GM18508 (cell line): ENCODE data around the gene ABHD2.
"Not testable (repeated sequence)": the region's sequence is repeated elsewhere in the genome, so short reads cannot be mapped to it uniquely, and the experiment has no call there.

Experiments used
- ATAC-seq: cut with Tn5 transposase; IDR thresholded peaks from one replicate; pipeline ENCODE4 v1.9.1; 2021; ENCODE audit warnings: moderate number of reproducible peaks; ENCODE audit not compliant: insufficient read depth, unreplicated experiment

Gene ABHD2

DNA sequence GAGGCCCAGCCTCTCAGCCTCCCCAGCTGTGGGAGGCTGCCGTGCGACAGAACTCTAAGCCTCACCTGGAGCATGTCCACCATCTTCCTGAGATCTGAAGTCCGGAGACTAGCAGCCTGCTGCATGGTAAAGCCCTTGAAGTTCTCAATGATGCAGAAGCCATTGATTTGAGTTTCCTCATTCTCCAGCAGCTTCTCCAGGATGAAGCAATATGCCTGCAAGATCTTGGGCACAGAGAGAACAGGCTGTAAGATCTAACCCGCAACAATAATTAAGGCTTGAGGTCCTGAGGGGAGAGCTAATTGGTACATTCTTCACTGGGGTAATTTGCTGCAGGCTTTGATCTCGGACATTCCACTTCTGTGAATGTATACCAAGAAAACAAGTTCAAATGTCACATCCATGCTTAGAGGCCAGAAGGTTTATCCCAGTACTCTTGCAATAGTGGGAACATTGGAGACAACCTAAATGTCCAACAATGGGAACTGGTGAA is 123.5 kb downstream of the ABHD2 start:
- no peak for ATAC-seq

DNA sequence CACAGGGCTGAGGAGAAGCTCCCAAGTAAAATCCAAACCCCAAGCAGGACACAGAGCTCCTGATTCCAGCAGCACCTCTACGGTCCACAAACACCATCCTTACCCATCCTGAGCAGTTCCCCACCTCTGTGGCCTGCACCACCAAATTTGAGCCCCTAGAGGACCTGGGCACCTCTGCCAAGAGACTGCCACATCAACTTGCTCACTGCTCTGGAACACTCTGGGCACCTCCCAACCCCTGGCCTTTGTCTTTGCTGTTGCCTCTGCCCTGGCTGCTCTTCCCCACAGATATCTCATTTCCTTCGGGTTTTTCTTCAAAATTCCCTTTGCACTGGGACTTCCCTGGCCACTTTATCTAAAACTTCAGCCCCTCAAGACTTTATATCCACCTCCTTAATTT is 127.4 kb downstream of the ABHD2 start:
- ATAC-seq: no peak

DNA sequence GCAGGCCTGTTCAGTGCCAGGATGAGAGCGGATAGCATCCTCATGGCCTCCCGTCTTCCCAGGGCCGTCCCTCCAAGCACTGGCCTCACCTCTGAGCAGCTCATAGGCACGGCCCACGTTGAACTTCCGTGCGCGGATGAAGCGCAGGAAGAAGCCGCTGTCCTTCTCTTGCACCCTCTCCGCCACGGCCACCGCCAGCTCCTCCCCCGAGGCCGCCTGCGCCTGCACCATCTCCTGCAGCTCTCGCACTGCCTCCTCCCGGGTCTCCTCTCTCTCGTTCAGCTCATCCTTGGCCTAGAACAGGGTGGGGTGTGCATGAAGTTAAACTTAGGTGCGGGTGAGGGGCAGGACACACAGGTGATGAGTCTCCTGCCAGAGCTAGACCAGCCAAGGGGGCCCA is 128.8 kb downstream of the ABHD2 start:
- no peak for ATAC-seq

DNA sequence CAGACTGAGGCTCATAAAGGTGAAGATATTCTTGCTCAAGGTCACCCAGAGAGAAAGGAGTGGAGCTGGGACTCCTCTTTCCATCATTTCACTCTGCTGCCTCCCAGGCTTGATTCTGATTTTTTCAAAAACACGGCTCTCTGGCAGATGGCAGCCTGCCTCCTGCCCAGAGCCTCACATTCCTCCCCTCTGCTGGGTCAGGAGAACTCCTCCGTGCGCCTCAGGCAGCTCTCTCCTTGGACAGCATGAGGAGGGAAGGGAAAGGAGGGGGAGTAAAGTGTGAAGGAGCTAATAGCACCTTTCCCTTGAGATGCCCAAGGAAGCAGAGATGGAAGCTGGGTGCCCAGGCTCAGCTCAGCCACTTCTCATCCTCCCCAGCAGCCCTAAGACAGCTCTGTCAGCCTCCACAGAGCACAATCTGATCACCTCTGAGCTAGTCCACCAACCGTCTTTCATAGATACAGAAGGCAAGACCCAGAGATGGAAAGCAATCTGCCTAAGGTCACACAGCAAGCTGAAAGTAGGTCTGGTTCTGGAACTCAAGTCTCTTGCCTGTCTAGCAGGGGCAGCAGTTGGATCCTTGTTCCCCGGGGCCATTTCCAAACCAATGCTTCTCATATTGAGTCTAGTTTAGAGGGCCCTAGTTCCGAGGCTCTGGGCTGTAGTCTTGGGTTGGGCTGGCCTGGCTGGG is 129.6 kb downstream of the ABHD2 start:
- ATAC-seq: no peak

DNA sequence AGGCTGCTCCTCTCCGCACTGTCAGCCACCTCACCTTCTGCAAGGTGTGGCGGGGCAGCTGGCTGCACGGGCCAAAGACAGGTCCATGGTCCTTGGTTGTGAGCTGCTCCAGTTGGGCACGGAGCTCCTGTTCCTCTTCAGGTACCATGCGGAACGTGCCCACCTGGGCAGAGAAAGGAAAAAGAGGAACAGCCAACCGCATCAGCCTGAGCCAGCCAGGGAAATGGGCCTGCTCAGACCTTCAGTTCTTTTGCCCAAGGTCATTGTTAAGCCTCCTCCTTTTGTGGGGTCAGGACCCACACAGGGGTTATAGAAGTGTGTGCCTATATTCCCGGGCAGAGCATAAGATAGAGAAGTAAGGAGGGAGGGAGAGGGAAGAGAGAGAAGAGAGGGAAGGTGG is 130.3 kb downstream of the ABHD2 start:
- no peak for ATAC-seq

DNA sequence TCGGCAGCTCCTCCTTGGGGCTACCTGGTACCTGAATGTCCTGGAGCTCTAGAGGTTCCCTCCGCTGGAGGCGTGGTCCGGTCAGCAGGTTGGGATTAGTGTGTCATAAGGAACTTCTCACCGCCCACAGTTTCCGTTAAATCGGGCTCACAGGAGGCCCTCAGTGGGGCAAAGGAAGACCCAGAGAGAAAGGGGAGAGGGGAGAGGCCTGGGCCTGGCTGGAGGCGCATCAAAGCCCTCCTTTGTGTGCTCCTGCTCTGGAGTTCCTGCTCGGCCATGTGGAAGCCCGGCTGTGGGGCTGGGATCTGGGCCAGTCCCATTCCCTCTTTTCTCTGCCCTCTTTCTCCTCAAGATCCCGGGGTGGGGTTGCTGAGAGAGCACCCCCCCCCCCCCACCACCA is 133.3 kb downstream of the ABHD2 start, which contains the start of gene RLBP1:
TSS of gene RLBP1 (minus strand) at position 37 of the 400 bp plus-strand sequence. CDS start 2,604 bp downstream, outside the sequence.
- ATAC-seq: no peak

DNA sequence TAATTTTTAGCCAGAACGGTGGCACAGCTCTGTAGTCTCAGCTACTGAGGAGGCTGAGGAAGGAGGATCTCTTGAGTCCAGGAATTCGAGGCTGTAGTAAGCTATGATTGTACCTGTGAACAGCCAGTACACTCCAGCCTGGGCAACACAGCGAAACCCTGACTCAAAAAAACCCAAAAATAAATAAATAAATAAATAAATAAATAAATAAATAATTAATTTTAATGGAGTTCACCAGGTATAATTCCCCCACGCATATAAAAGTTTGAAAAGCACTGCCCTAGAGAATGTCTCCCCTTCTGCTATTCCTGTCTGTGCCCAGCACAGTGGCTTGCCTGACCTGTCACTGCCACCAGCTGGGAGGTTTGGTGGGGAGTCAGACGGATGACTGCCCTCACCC is 137.3 kb downstream of the ABHD2 start:
- ATAC-seq: no peak

DNA sequence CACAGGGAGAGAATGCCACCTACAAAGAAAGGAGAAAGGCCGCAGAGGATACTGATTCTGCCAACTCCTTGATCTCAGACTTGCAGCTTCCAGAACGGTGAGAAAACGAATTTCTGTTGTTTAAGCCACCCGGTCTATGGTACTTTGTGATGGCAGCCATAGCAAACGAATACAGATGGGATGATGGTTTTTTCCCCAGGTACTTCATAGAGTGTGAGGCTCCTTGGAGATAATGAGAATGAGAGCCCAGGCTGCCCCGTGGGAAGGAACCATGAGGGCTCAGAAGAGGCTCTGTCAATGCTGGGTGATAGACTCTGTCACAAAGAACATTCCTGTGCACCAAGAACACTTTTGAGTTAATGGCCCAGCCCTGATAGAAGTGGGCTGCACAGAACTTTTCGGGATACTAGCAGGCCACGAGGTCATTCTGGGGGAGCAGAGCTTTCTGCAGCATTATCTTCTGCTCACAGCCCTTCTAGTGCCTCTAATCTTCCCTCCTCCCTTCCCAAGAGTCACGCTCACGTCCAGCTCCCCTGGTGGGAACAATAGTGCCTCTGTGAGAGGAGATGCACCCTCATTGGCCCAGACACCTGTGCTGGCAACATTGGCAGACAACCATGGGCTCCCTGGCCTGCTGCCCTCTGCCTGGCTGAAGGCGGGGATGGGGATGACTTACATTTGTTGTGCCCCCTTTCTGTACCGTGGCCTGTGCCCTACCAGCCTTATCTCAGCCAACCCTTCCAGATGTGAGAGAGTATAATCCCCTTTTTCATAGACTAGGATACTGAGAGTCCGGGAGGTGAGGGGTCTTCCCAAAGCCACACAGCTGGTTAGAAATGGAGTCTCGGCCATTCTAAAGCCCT is 138.3 kb downstream of the ABHD2 start:
- ATAC-seq: no peak

DNA sequence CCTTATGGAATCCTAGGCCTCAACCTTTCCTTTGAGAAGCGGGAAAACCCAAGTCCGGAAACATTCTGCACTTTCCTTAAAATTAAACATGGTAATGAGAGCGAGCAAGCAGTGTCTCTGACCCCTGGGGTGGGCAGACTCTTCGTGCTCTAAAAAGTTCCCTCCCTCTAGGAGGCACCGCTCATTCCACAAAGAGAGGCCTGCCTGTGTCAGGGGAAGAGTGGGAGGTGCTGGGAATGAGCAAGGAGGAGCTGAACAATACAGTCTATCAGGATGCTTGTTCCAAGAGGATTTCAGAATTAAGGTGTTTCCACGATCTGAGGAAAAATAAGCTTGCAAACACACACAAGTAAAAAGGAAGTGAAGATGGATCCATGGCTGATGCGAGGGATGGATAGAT is 139.2 kb downstream of the ABHD2 start:
- ATAC-seq: no peak

DNA sequence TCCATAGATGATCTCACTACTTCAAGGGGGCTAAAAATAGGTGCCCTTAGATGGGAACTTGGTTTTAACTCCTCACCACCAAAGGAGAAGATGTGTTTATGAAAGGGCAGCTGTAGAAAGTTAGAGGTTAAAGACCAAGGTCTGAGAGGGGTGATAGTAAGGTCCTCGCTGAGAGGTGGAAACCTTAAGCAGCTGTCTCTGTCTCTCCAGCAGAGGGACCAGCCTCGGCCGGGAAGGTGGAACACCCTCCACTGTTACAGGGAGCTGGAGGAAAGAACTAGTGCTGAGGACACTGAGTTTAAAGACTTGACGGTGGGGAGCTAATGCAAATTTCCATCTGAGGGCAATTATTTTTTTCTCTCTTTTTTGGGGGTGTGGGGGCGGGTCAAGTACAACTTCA is 142.0 kb downstream of the ABHD2 start:
- no peak for ATAC-seq

DNA sequence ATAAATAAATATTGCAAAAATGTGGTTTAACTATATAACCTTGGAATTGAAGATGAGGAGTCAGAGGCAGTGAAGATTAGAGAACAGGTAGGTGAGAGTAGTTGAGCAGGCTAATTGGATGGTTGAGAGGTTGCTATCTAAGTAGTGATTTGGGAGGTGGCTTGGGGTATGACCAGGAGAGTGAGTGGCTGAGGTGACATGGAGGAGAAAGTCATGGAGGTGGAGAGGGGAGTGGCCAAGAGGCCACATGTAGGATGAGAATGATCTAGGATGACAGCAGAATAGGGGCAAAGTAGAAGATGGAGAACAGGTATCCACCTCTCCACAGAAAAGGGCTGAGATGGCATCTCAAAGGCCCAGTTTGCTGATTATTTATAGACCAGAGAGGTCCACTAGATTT is 143.6 kb downstream of the ABHD2 start:
- ATAC-seq: no peak

DNA sequence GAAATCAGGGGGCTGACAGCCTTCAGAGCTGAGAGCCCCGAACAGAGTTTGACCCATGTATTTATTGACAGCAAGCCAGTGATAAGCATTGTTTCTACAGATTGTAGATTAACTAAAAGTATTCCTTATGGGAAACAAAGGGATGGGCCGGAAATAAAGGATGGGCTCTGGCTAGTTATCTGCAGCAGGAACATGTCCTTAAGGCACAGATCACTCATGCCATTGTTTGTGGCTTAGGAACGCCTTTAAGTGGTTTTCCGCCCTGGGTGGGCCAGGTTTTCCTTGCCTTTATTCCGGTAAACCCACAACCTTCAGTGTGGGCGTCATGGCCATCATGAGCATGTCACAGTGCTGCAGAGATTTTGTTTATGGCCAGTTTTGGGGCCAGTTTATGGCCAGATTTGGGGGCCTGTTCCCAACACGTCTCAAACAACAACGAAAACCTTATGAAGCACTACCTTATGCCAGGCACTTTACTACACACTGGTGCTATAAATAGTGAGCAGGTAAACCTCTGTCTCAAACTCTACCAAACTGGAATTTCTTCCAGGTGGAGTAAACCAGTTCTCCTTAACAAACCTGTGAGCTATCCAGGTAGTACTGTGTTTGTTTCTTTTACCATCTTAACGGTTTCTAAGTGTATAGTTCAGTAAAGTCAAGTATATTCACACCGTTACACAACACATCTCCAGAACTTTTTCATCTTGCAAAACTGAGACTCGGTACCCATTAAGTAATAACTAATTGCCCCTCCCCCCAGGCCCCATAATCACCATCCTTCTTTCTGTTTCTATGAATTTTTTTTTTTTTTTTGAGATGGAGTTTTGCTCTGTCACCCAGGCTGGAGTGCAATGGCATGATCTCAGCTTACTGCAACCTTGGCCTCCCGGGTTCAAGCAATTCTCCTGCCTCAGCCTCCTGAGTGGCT is 151.9 kb downstream of the ABHD2 start:
- not testable (repeated sequence) for ATAC-seq

DNA sequence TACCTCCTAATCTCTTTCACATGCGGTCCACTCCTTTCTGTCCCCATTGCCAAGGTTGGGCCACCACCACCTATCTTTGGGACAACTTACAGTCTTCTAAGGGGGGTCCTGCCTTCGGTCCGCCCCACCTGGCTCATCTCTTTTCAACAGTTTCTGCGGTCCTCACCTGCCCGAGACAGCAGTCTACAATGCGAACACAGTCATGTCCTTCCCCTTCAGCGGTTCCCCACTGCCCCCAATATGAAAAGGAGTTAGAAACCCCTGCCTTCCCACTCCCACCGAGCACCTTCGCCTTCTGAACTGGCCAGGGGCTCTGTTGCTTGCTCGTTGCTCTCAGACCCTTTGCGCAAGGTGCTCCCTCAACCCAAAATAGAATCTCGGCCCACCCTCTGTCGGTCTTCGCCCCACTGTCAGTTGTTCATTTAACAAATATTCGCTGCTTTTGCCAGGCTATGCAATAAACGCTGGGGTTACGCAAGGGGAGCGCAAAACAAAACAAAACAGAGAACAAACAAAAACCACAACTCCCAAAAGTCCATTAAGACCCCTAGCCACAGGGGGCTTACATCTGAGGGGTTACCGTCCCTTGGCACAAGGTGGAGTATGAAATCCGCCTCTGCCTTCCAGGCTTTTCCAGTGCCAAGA is 154.9 kb downstream of the ABHD2 start:
- no peak for ATAC-seq

DNA sequence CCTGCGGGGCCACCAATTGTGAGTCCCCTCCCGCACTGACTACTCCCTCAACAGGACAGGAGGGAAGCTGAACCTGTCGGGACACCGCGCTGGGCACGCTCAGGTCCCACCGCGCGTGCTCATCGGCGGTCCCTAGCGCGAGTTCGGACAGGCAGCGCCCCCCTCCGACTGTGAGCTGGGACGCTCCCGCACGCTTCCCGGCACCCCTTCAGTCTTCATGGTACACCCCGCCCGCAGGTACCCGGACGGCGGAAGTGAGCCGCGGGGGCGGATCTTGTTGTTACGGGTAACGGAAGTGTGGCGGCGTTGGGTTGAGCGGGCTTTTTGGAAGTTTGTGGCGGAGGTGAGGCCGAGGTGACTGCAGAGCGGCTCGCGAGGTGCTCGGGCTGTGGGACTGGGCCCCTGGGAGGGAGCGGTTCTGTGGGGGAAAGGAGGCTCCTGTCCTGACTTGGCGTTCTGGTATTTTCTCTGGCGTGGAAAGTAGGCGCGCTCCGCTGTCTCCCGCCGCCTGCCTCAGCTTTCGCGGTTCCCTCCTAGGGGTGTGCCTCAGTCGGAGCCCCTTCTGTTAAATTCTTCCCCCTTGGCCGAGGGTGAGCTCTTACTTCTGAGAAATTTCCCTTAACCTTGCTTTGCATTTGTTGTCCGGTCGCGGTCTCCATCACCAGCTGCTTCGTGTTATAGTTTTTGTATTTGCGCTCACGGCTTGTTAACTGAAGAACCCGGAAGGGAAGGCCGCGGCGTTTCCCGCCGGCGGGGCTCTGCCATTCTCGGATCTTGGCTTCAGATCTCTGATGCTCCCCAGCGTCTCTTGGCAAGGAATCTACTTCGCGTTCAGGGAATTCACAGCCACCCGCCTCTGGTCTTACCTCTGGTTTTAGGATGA is 155.7 kb downstream of the ABHD2 start, which contains the start of gene FANCI:
TSS of gene FANCI (plus strand) at position 289 of the 883 bp plus-strand sequence. CDS start 3,669 bp downstream, outside the sequence.
- ATAC-seq: peak; percentile 67

DNA sequence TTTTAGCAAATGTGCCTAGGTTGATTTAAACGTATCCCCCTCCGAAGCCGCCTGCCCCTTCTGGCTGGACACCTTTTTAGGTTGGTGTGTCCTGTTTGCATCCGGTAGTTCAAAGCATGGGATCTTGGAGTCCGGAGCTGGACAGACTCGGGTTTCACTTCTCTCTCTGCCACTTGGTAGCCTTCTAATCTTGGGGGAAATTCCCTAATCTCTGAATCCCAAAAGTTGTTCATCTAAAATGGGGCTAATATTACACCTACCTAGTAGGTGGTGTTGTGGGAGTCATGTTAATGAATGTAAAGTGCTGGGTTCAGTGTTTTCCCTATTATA is 156.3 kb downstream of the ABHD2 start:
- peak; percentile 9 for ATAC-seq

DNA sequence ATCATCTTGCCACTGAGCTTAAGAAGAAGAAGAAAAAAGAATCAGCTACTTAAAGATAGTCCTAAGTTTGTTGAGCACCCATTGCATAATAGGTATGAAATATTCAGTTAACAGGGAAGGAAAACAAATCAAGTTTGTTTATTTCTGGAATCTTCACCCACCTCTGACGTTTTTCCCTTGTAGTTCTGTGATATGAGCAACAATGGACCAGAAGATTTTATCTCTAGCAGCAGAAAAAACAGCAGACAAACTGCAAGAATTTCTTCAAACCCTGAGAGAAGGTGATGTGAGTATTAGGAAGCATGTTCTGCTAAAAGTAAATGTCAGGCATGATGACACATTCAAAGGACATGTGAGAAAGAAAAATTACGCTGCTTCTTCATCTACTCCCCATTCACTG is 159.2 kb downstream of the ABHD2 start:
- no peak for ATAC-seq

DNA sequence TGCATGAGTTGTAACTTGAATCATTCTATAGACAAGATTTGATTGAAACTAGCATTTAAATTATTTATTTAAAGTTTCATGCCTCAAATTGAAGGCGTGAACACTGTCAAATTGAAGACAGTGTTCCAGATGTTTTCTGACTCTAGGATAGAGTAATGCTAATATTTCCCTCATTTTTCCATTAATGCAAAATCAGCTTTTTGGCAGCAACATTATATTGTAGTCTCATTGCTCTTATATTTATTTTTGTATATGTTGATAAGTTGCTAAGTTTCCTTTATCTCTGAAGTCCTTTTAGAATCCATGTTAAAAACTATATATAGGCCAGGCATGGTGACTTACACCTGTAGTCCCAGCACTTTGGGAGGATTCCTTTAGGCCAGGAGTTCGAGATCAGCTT is 160.3 kb downstream of the ABHD2 start:
- no peak for ATAC-seq

DNA sequence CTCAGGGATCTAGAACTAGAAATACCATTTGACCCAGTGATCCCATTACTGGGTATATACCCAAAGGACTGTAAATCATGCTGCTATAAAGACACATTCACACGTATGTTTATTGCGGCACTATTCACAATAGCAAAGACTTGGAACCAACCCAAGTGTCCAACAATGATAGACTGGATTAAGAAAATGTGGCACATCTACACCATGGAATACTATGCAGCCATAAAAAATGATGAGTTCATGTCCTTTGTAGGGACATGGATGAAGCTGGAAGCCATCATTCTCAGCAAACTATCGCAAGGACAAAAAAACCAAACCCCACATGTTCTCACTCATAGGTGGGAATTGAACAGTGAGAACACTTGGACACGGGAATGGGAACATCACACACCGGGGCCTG is 161.9 kb downstream of the ABHD2 start:
- ATAC-seq: not testable (repeated sequence)
